Measurements from ENCODE around the gene DGLUCY.
A peak's percentile ranks its signal among the peaks of the same experiment; 100 is the strongest.

The DGLUCY gene

DNA sequence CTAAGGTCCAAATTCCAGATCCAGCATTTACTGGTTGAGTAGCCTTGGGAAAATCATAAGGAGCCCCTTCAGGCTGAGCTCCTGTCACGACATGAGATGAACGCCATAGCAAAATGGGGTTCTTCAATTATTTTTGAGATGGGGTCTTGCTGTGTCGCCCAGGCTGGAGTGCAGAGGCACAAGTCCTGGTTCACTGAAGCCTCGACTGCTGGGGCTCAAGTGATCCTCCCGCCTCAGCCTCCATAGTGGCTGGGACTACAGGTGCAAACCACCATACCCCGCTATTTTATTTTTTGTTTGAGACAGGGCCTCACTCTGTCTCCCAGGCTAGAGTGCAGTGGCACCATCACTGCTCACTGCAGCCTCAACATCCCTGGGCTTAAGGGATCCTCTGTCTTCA, 156.3 kb downstream of the DGLUCY start:
- TF ChIP-seq, protein P1, sequence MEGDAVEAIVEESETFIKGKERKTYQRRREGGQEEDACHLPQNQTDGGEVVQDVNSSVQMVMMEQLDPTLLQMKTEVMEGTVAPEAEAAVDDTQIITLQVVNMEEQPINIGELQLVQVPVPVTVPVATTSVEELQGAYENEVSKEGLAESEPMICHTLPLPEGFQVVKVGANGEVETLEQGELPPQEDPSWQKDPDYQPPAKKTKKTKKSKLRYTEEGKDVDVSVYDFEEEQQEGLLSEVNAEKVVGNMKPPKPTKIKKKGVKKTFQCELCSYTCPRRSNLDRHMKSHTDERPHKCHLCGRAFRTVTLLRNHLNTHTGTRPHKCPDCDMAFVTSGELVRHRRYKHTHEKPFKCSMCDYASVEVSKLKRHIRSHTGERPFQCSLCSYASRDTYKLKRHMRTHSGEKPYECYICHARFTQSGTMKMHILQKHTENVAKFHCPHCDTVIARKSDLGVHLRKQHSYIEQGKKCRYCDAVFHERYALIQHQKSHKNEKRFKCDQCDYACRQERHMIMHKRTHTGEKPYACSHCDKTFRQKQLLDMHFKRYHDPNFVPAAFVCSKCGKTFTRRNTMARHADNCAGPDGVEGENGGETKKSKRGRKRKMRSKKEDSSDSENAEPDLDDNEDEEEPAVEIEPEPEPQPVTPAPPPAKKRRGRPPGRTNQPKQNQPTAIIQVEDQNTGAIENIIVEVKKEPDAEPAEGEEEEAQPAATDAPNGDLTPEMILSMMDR (IDR thresholded peaks at IDR 0.05; ENCODE audit: borderline replicate concordance, extremely low read depth, low read length, poor library complexity, severe bottlenecking), result no peak
- TF ChIP-seq EZH2 (IDR thresholded peaks at IDR 0.05; ENCODE audit: borderline replicate concordance, low read depth, low read length, severe bottlenecking), result no peak
- Histone ChIP-seq H2AFZ (ENCODE audit: low read depth, low read length) (no peak overlapping the region), H3K4me1 (ENCODE audit: insufficient read depth, low read length) (no peaks in the 10 kb centered on the region), H3K9ac (ENCODE audit: low read depth, low read length) (no peak overlapping the region), H3K27me3 (ENCODE audit: insufficient read depth, low read length, poor library complexity) (no peaks in the 10 kb centered on the region), H3K27ac (ENCODE audit: low read length) (no peak overlapping the region), H3K79me2 (ENCODE audit: insufficient read depth, low read length) (no peaks in the 10 kb centered on the region), H3K9me3 (ENCODE audit: insufficient read depth, low read length, severe bottlenecking) (no peaks in the 10 kb centered on the region), H3K4me3 (ENCODE audit: low read depth in 1 of 2, low read length in 2 of 2) (no peak overlapping the region), H3K36me3 (ENCODE audit: insufficient read depth, low read length) (peaks cover 44% of the 10 kb centered on the region), H4K20me1 (ENCODE audit: insufficient read depth, low read length) (no peaks in the 10 kb centered on the region), H3K4me2 (ENCODE audit: insufficient read depth, low read length) (no peak overlapping the region)
- DNase-seq (no peak), ATAC-seq (ENCODE audit: insufficient read depth, low read depth) (no peak)

DNA sequence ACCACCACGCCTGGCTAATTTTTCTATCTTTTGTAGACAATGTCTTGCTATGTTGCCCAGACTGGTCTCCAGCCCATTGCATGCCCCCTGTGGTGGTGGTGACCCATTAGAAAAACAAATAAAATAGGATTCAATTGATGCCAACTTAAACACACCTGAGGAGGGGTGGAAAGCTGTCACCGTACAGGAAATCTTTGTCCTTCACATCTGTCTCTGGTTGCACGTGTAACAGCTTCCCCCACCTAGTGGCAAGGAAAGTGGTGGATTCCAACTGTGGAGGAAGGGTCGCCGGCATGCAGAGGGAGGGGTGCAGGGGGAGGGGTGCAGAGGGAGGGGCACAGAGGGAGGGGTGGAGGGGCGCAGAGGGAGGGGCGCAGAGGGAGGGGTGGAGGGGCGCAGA, 156.7 kb downstream of the DGLUCY start:
- no peaks in the 10 kb centered on the region for H3K79me2 ChIP-seq (ENCODE audit: insufficient read depth, low read length)
- no peak overlapping the region for H3K27ac ChIP-seq (ENCODE audit: low read length)
- no peak overlapping the region for H3K9ac ChIP-seq (ENCODE audit: low read depth, low read length)
- DNase-seq (no peak), ATAC-seq (ENCODE audit: insufficient read depth, low read depth) (no peak)
- H3K9me3 ChIP-seq (ENCODE audit: insufficient read depth, low read length, severe bottlenecking), result no peaks in the 10 kb centered on the region
- H4K20me1 ChIP-seq (ENCODE audit: insufficient read depth, low read length), result no peaks in the 10 kb centered on the region
- H3K36me3 ChIP-seq (ENCODE audit: insufficient read depth, low read length), result peaks cover 48% of the 10 kb centered on the region
- H3K4me3 ChIP-seq (ENCODE audit: low read depth in 1 of 2, low read length in 2 of 2), result no peak overlapping the region
- no peaks in the 10 kb centered on the region for H3K27me3 ChIP-seq (ENCODE audit: insufficient read depth, low read length, poor library complexity)
- H3K4me1 ChIP-seq (ENCODE audit: insufficient read depth, low read length), result no peaks in the 10 kb centered on the region
- H2AFZ ChIP-seq (ENCODE audit: low read depth, low read length), result no peak overlapping the region
- H3K4me2 ChIP-seq (ENCODE audit: insufficient read depth, low read length), result no peak overlapping the region
- TF ChIP-seq EZH2 (IDR thresholded peaks at IDR 0.05; ENCODE audit: borderline replicate concordance, low read depth, low read length, severe bottlenecking), result no peak
- TF ChIP-seq, protein P1 (IDR thresholded peaks at IDR 0.05; ENCODE audit: borderline replicate concordance, extremely low read depth, low read length, poor library complexity, severe bottlenecking), result peak; percentile 34

DNA sequence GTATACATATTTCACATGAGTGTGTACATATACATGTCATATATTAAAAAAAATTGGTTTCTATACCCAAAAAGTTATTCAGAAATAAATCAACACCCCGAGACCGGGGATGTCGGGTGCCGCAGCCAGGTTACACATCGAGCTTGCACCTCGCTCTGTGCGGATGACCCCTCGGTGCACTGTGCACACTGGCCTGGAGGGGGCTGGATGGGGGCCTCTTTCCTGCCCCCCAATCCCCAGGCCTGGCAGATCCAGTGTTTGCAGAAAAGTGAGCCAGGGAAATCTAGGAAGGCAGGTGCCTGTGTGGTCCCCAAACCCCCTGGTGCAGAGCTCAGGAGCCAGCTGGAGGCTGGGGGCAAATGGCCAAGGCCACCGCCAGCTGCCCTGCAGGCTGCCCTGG, 157.8 kb downstream of the DGLUCY start:
- H3K9me3 ChIP-seq (ENCODE audit: insufficient read depth, low read length, severe bottlenecking), result no peaks in the 10 kb centered on the region
- H3K4me1 ChIP-seq (ENCODE audit: insufficient read depth, low read length), result no peaks in the 10 kb centered on the region
- no peak overlapping the region for H2AFZ ChIP-seq (ENCODE audit: low read depth, low read length)
- H3K27ac ChIP-seq (ENCODE audit: low read length), result no peak overlapping the region
- no peak overlapping the region for H3K4me2 ChIP-seq (ENCODE audit: insufficient read depth, low read length)
- H3K9ac ChIP-seq (ENCODE audit: low read depth, low read length), result no peak overlapping the region
- ATAC-seq (ENCODE audit: insufficient read depth, low read depth) (no peak), DNase-seq (no peak)
- no peak for TF ChIP-seq EZH2 (IDR thresholded peaks at IDR 0.05; ENCODE audit: borderline replicate concordance, low read depth, low read length, severe bottlenecking)
- TF ChIP-seq, protein P1 (IDR thresholded peaks at IDR 0.05; ENCODE audit: borderline replicate concordance, extremely low read depth, low read length, poor library complexity, severe bottlenecking), result no peak
- no peak overlapping the region for H3K4me3 ChIP-seq (ENCODE audit: low read depth in 1 of 2, low read length in 2 of 2)
- H4K20me1 ChIP-seq (ENCODE audit: insufficient read depth, low read length), result no peaks in the 10 kb centered on the region
- no peaks in the 10 kb centered on the region for H3K27me3 ChIP-seq (ENCODE audit: insufficient read depth, low read length, poor library complexity)
- peaks cover 56% of the 10 kb centered on the region for H3K36me3 ChIP-seq (ENCODE audit: insufficient read depth, low read length)
- H3K79me2 ChIP-seq (ENCODE audit: insufficient read depth, low read length), result no peaks in the 10 kb centered on the region

Measured in DND-41 (cell line).